Dendritic cell treated with granulocyte-macrophage colony-stimulating factor and Interleukin-4, amounts not matched to agents 40 ng/mL and 50 ng/mL, for 4 days (primary cell): Measurements from ENCODE around the gene SPARCL1.
"Not testable (repeated sequence)": the region's sequence is repeated elsewhere in the genome, so short reads cannot be mapped to it uniquely, and the experiment has no call there.

Experiments used
- H3K27ac Mint-ChIP-seq: one replicate; pipeline ENCODE4 v1.8.0; 2022; ENCODE audit warnings: mild to moderate bottlenecking, mixed read lengths
- H3K27me3 Mint-ChIP-seq: one replicate; pipeline ENCODE4 v1.8.0; 2022; ENCODE audit warnings: mild to moderate bottlenecking, mixed read lengths
- H3K36me3 Mint-ChIP-seq: one replicate; pipeline ENCODE4 v1.8.0; 2022; ENCODE audit warnings: low read depth, mixed read lengths
- H3K4me1 Mint-ChIP-seq: one replicate; pipeline ENCODE4 v1.8.0; 2022; ENCODE audit warnings: low read depth, mixed read lengths
- H3K4me3 Mint-ChIP-seq: one replicate; pipeline ENCODE4 v1.8.0; 2022; ENCODE audit warnings: mild to moderate bottlenecking, moderate library complexity, mixed read lengths
- H3K9me3 Mint-ChIP-seq: one replicate; pipeline ENCODE4 v1.8.0; 2022; ENCODE audit warnings: mixed read lengths
- intact Hi-C: fragments of 100-400 bp; cut with micrococcal nuclease; formaldehyde crosslinking; loops from one replicate; pipeline ENCODE4 v1.15.0; 2022

Gene SPARCL1

GRCh38 chr4:87529187-87529586 lies at the start of gene SPARCL1:
TSS of gene SPARCL1 (minus strand) at chr4:87529376. CDS start at chr4:87499574, 29,802 bp downstream.
- Mint-ChIP-seq H3K4me3 (no peak within 1 kb of the TSS), H3K36me3 (no peaks in the 10 kb centered on the region), H3K4me1 (no peaks in the 10 kb centered on the region), H3K27me3 (no peaks in the 10 kb centered on the region), H3K9me3 (peaks cover 7% of the 10 kb centered on the region), H3K27ac (no peak within 1 kb of the TSS)
- intact Hi-C loops, result no loop called here

GRCh38 chr4:87575983-87576382 lies 46.8 kb upstream of the SPARCL1 start:
- Mint-ChIP-seq H3K4me3 (no peak overlapping the region), H3K27me3 (no peaks in the 10 kb centered on the region), H3K27ac (no peak overlapping the region), H3K36me3 (no peaks in the 10 kb centered on the region), H3K9me3 (no peaks in the 10 kb centered on the region), H3K4me1 (no peaks in the 10 kb centered on the region)
- intact Hi-C loops, result no loop called here

GRCh38 chr4:87575408-87575807 lies 46.2 kb upstream of the SPARCL1 start:
- Mint-ChIP-seq H3K9me3 (no peaks in the 10 kb centered on the region), H3K36me3 (no peaks in the 10 kb centered on the region), H3K27me3 (no peaks in the 10 kb centered on the region), H3K4me3 (no peak overlapping the region), H3K27ac (no peak overlapping the region), H3K4me1 (no peaks in the 10 kb centered on the region)
- intact Hi-C loops, result no loop called here

DNA sequence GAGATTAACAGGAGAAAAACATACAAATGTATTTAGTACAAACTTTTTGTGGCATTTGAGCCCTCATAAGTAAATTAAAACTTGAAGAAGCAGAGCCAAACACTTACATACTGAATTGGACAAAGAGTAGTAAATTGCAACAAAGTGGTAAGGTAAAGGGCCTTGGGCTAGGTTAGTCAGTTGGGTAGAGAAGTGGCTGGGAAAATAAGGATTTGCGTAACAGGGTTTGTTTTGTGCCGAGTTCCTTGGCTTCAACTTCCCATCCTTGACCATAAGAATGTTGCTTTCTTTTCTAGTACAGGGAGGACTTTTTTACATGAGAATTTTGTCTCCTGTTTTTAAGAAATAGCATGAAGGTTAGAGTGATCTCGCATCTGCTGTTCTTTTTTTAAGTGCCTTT lies 45.8 kb upstream of the SPARCL1 start:
- intact Hi-C loops, result no loop called here
- Mint-ChIP-seq H3K4me1 (no peaks in the 10 kb centered on the region), H3K27ac (no peak overlapping the region), H3K4me3 (no peak overlapping the region), H3K9me3 (no peaks in the 10 kb centered on the region), H3K27me3 (no peaks in the 10 kb centered on the region), H3K36me3 (no peaks in the 10 kb centered on the region)

DNA sequence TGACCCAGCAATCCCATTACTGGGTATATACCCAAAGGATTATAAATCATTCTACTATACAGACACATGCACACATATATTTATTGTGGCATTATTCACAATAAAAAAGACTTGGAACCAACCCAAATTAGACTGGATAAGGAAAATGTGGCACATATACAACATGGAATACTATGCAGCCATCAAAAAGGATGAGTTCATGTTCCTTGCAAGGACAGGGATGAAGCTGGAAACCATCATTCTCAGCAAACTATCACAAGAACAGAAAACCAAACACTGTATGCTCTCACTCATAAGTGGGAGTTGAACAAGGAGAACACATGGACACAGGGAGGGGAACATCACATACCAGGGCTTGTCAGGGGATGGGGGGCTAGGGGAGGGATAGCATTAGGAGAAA lies 45.2 kb upstream of the SPARCL1 start:
- H3K4me3 Mint-ChIP-seq, H3K27me3 Mint-ChIP-seq, H3K27ac Mint-ChIP-seq, intact Hi-C loops, H3K4me1 Mint-ChIP-seq, H3K9me3 Mint-ChIP-seq, H3K36me3 Mint-ChIP-seq: not testable (repeated sequence)

DNA sequence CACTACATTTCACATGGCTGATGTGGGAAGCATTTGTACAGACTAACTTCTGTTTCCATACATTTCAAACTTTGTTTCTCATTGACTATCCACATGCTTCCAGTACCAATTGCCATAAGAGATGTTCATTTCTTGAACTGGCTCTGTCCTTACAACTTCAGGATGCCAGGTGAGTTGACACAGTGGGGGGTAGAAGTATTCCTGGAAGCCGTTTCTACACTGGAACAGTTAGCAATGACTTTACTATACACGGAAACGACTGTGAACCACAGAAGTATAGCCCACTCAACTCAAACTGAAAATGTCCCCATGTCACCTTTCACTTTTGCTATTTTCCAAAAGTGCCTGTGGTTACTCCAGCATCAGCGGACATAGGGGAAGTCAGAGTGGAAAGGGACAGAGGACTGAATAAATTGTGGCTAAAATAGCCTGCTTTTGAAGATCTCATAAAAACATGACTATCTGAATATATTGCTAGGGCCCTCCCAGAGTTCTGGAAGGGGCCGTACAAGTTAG lies 41.2 kb upstream of the SPARCL1 start:
- Mint-ChIP-seq H3K9me3 (no peaks in the 10 kb centered on the region), H3K27ac (no peak overlapping the region)

DNA sequence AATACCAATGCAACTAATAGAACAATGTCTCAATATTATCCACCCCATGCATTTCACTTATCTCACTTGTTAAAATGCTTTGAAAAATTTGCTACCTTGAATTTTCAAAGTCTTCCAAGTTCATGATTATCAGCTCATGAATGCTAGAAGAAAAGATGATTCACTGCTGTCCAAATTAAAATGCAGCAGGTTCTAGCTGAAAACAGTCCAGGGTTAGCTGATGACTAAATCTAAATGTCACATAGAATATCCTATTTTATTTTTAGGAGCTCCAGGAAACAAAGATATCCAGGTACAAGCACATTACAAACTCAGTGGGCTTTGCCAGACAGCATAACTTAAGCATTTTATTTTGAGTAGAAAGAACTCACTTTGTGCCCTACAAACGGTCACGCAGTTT lies 38.0 kb upstream of the SPARCL1 start:
- no peaks in the 10 kb centered on the region for H3K27me3 Mint-ChIP-seq
- H3K36me3 Mint-ChIP-seq, result no peaks in the 10 kb centered on the region
- no peaks in the 10 kb centered on the region for H3K9me3 Mint-ChIP-seq
- no peak overlapping the region for H3K27ac Mint-ChIP-seq
- intact Hi-C loops, result no loop called here
- H3K4me1 Mint-ChIP-seq, result no peaks in the 10 kb centered on the region
- H3K4me3 Mint-ChIP-seq, result no peak overlapping the region

More for the DNA sequence above, 41.2 kb upstream of the SPARCL1 start:
- H3K27me3 Mint-ChIP-seq, result no peaks in the 10 kb centered on the region
- no peaks in the 10 kb centered on the region for H3K4me1 Mint-ChIP-seq
- no peak overlapping the region for H3K4me3 Mint-ChIP-seq
- no peaks in the 10 kb centered on the region for H3K36me3 Mint-ChIP-seq
- intact Hi-C loops, result no loop called here

- no peak overlapping the region for H3K4me3 Mint-ChIP-seq
- no peaks in the 10 kb centered on the region for H3K9me3 Mint-ChIP-seq
- H3K36me3 Mint-ChIP-seq, result no peaks in the 10 kb centered on the region
- intact Hi-C loops, result no loop called here
- no peaks in the 10 kb centered on the region for H3K27me3 Mint-ChIP-seq
- H3K27ac Mint-ChIP-seq, result no peak overlapping the region
- H3K4me1 Mint-ChIP-seq, result no peaks in the 10 kb centered on the region
These were observed 37.1 kb upstream of the SPARCL1 start for GRCh38 chr4:87566276-87566675.

DNA sequence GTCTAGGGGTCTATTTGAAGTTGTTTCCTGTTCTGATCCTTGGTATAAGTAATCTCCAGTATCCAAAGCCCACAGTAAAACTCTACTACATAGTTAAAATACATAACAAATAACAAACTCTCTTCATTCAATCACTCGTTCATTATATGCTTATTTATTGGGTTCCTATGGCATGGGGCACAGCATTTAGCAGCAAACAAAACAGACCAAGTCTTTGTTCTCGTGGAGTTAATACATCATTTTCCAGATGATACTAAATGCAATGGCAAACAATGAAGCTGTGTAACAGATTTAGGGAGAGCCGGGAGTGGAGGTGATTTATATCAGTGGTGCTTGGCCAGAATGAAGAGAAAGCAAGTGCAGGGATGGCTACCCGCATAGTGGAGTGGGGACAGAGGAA lies 36.6 kb upstream of the SPARCL1 start:
- H3K36me3 Mint-ChIP-seq, result no peaks in the 10 kb centered on the region
- intact Hi-C loops, result no loop called here
- no peaks in the 10 kb centered on the region for H3K27me3 Mint-ChIP-seq
- no peak overlapping the region for H3K4me3 Mint-ChIP-seq
- no peaks in the 10 kb centered on the region for H3K9me3 Mint-ChIP-seq
- H3K27ac Mint-ChIP-seq, result no peak overlapping the region
- H3K4me1 Mint-ChIP-seq, result no peaks in the 10 kb centered on the region

- Mint-ChIP-seq H3K4me3 (no peak overlapping the region), H3K36me3 (no peaks in the 10 kb centered on the region), H3K9me3 (no peaks in the 10 kb centered on the region), H3K4me1 (peaks cover 3% of the 10 kb centered on the region), H3K27me3 (no peaks in the 10 kb centered on the region), H3K27ac (no peak overlapping the region)
- intact Hi-C loops, result no loop called here
These were observed 31.6 kb upstream of the SPARCL1 start for GRCh38 chr4:87560802-87561201.

GRCh38 chr4:87559090-87559837 lies 30.1 kb upstream of the SPARCL1 start:
- Mint-ChIP-seq H3K4me1 (peaks cover 5% of the 10 kb centered on the region), H3K36me3 (no peaks in the 10 kb centered on the region), H3K27me3 (no peaks in the 10 kb centered on the region), H3K9me3 (no peaks in the 10 kb centered on the region), H3K4me3 (no peak overlapping the region), H3K27ac (no peak overlapping the region)
- intact Hi-C loops, result no loop called here

DNA sequence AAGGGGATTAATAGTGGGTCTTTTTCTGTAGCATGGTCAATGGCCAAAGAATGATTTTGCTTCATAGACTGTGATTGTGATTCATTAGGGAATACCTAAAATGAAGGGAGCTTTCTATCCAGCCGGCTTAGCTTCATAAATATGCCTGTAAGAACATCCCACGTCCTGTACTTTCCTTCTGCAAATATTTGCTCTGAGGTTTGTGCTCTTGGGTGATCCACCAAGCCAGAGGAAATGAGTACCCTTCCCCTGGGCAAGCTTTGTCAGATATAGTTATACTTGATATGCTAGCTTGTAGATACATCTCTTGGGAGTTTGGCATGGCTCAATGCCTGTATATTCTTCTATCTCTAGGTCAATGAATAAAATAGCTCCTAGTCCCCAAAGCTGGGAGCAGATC lies 28.2 kb upstream of the SPARCL1 start:
- Mint-ChIP-seq H3K27me3 (no peaks in the 10 kb centered on the region), H3K4me3 (no peak overlapping the region), H3K36me3 (no peaks in the 10 kb centered on the region), H3K9me3 (no peaks in the 10 kb centered on the region), H3K4me1 (peaks cover 5% of the 10 kb centered on the region), H3K27ac (no peak overlapping the region)
- intact Hi-C loops, result no loop called here

GRCh38 chr4:87555773-87556619 lies 26.8 kb upstream of the SPARCL1 start:
- H3K36me3 Mint-ChIP-seq, result no peaks in the 10 kb centered on the region
- intact Hi-C loops, result no loop called here
- H3K27ac Mint-ChIP-seq, result no peak overlapping the region
- H3K9me3 Mint-ChIP-seq, result no peaks in the 10 kb centered on the region
- no peak overlapping the region for H3K4me3 Mint-ChIP-seq
- peaks cover 5% of the 10 kb centered on the region for H3K4me1 Mint-ChIP-seq
- no peaks in the 10 kb centered on the region for H3K27me3 Mint-ChIP-seq

DNA sequence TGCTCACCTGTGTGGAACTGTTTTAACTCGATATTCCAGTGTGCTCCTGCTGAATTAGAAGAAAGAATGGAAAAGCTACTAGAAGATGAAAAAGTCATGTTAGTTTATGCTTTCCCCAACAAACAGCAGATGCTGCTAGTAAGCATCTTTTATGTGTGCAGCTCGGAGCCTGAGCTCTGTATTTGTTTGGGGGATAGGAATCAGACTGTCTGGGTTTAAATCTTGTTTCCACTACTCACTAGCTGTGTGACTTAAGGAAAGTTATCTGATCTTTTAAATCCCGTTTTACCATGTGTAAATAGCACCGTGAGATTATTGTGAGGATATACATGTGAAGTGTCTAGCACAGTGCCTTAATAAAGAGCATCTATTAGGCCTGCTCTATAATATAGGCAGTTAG lies 24.0 kb upstream of the SPARCL1 start:
- H3K4me3 Mint-ChIP-seq, result no peak overlapping the region
- H3K27me3 Mint-ChIP-seq, result no peaks in the 10 kb centered on the region
- intact Hi-C loops, result no loop called here
- no peaks in the 10 kb centered on the region for H3K36me3 Mint-ChIP-seq
- H3K9me3 Mint-ChIP-seq, result no peaks in the 10 kb centered on the region
- H3K4me1 Mint-ChIP-seq, result peaks cover 5% of the 10 kb centered on the region
- no peak overlapping the region for H3K27ac Mint-ChIP-seq
